ENCODE data around the gene SPATA6.

DNA sequence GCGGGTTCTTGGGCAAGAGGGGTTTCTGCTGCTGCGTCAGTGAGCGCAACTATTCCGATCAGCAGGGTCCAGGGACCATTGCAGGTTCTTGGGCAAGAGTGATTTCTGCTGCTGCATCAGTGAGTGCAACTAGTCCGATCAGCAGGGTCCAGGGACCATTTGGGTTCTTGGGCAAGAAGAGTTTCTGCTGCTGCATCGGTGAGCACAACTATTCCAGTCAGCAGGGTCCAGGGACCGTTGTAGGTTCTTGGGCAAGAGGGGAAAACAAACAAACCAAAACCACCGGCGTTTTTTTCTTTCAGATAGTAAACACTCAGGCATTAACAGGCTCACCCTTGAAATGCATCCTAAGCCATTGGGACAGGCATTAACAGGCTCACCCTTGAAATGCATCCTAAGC lies 32.6 kb downstream of the SPATA6 start:
- no peak for TF ChIP-seq EP300 (IDR thresholded peaks at IDR 0.05)
- TF ChIP-seq, protein P1, sequence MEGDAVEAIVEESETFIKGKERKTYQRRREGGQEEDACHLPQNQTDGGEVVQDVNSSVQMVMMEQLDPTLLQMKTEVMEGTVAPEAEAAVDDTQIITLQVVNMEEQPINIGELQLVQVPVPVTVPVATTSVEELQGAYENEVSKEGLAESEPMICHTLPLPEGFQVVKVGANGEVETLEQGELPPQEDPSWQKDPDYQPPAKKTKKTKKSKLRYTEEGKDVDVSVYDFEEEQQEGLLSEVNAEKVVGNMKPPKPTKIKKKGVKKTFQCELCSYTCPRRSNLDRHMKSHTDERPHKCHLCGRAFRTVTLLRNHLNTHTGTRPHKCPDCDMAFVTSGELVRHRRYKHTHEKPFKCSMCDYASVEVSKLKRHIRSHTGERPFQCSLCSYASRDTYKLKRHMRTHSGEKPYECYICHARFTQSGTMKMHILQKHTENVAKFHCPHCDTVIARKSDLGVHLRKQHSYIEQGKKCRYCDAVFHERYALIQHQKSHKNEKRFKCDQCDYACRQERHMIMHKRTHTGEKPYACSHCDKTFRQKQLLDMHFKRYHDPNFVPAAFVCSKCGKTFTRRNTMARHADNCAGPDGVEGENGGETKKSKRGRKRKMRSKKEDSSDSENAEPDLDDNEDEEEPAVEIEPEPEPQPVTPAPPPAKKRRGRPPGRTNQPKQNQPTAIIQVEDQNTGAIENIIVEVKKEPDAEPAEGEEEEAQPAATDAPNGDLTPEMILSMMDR (IDR thresholded peaks at IDR 0.05), result no peak
- TF ChIP-seq POLR2A (IDR thresholded peaks at IDR 0.05), result no peak
